Muscle layer of duodenum (tissue), 2 donors: ENCODE results near the gene TMEM205.
A peak's percentile ranks its signal among the peaks of the same experiment; 100 is the strongest.

Source experiments
- H3K27ac ChIP-seq: one replicate; pipeline ENCODE4 v1.7.0; 2013; ENCODE audit warnings: mild to moderate bottlenecking, low read length
- H3K27me3 ChIP-seq: one replicate; pipeline ENCODE4 v1.7.0; 2013; ENCODE audit warnings: low read depth, mild to moderate bottlenecking, control low read depth, low read length
- H3K36me3 ChIP-seq, 2 donors: one replicate each; pipeline ENCODE4 v1.7.0; 2013; ENCODE audit warnings: low read length in 2 of 2, control low read depth in 1 of 2, mild to moderate bottlenecking in 1 of 2; ENCODE audit not compliant: insufficient read depth in 2 of 2, control insufficient read depth in 1 of 2
- H3K4me1 ChIP-seq, 2 donors: one replicate each; pipeline ENCODE4 v1.7.0; 2013; ENCODE audit warnings: low read length in 2 of 2, mild to moderate bottlenecking in 2 of 2, control low read depth in 1 of 2, moderate library complexity in 1 of 2; ENCODE audit not compliant: insufficient read depth in 2 of 2, control insufficient read depth in 1 of 2
- H3K4me3 ChIP-seq, 2 donors: one replicate each; pipeline ENCODE4 v1.7.0; 2013; ENCODE audit warnings: low read length in 2 of 2, low read depth in 1 of 2, mild to moderate bottlenecking in 1 of 2
- H3K9me3 ChIP-seq, 2 donors: one replicate each; pipeline ENCODE4 v1.7.0; 2013; ENCODE audit warnings: low read length in 2 of 2, control low read depth in 1 of 2, mild to moderate bottlenecking in 1 of 2; ENCODE audit not compliant: control insufficient read depth in 1 of 2
- donor health status: healthy.

TMEM205 gene

GRCh38 chr19:11346104-11346940 is at the start of gene TMEM205, which contains the start of gene CCDC159:
TSS of gene TMEM205 (minus strand) at chr19:11346268. CDS start at chr19:11345619, 649 bp downstream.
TSS of gene CCDC159 (plus strand) at chr19:11346519. CDS start at chr19:11346607, 88 bp downstream.
- Histone ChIP-seq H3K36me3 (peaks cover 0 to 10% of the 10 kb centered on the region in 2 donors), H3K4me1 (peaks cover 12 to 20% of the 10 kb centered on the region in 2 donors), H3K4me3 (peak within 1 kb of the TSS; percentile 66 to 82), H3K27me3 (no peaks in the 10 kb centered on the region), H3K27ac (peak within 1 kb of the TSS; percentile 91), H3K9me3 (no peaks in the 10 kb centered on the region)

DNA sequence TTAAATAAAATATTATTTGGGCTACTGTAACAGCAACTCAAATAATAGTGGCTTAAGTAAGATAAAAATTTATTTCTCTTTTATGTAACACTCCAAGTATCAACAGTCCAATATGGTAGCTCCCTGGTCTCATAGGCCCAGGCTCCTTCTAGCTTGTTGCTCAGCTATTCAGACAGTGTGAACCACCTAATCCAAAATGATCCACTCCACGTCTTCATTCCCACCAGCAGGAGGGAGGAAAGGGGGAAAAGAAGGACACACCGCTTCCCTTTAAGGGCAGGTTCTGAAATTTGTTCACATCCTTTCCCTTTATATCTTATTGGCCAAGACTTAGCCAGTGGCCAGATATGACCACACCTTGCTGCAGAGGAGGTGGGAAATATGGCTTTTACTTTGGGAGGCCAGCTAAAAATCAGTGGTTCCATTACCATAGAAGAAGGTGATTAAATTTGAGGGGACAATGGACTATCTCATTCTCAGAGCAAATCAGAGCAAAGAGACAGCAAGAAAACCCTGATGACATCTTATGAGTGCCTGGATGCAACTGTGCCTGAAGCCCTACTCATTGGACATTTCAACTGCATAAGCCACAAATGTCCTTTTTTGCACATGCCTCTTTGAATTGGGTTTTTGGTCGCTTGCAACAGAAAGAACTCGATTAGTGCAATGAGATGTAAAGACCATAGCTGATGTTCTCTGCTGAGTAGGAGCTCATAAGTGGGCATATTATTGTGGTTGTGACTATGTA is 45.0 kb upstream of the TMEM205 start:
- H3K4me1 ChIP-seq = no peaks in the 10 kb centered on the region
- no peaks in the 10 kb centered on the region for H3K27me3 ChIP-seq
- H3K36me3 ChIP-seq = no peaks in the 10 kb centered on the region
- H3K27ac ChIP-seq = no peak overlapping the region
- H3K4me3 ChIP-seq = no peak overlapping the region
- H3K9me3 ChIP-seq = no peaks in the 10 kb centered on the region

- no peaks in the 10 kb centered on the region for H3K27me3 ChIP-seq
- no peaks in the 10 kb centered on the region for H3K4me1 ChIP-seq
- no peaks in the 10 kb centered on the region for H3K9me3 ChIP-seq
- no peak overlapping the region for H3K27ac ChIP-seq
- H3K4me3 ChIP-seq = no peak overlapping the region
- no peaks in the 10 kb centered on the region for H3K36me3 ChIP-seq
Measured at GRCh38 chr19:11390359-11390758, 44.3 kb upstream of the TMEM205 start.

DNA sequence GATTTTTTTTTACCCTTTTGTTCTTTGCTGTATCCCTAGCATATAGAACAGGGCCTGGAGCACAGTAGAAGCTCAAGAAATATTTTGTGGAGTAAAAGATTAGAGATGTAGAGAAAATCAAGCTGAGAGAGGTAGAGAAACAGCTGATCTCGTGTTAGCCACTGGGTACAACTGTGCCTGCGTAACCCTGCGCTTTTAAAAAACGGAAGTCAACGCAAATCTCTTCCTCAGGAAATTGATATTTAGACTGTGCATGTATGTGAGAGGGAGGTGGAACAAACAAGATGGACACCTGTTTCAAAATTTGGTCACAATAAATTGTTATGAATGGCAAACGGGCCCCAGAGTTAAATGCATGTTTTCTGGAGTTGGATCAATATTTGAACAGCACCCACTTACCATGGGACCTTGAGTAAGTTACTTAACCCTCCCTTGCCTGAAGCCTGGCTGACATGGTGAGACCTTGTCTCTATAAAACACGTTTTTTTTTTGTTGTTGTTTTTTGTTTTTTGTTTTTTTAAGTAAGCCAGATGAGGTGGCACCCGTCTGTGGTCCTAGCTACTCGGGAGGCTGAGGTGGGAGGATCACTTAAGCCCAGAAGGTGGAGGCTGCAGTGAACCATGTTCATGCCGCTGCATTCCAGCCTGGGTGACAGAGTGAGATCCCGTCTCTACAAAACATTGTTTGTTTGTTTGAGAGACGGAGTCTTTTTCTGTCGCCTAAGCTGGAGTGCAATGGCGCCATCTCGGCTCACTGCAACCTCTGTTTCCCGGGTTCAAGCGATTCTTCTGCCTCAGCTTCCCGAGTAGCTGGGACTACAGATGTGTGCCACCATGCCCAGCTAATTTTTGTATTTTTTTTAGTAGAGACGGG is 41.3 kb upstream of the TMEM205 start:
- H3K9me3 ChIP-seq = no peaks in the 10 kb centered on the region
- no peak overlapping the region for H3K27ac ChIP-seq
- no peaks in the 10 kb centered on the region for H3K36me3 ChIP-seq
- peaks cover 3% of the 10 kb centered on the region for H3K27me3 ChIP-seq
- H3K4me3 ChIP-seq = no peak overlapping the region
- H3K4me1 ChIP-seq = peaks cover 0 to 18% of the 10 kb centered on the region in 2 donors

GRCh38 chr19:11384778-11385129 is 38.7 kb upstream of the TMEM205 start:
- H3K27ac ChIP-seq = no peak overlapping the region
- H3K4me1 ChIP-seq = peaks cover 0 to 37% of the 10 kb centered on the region in 2 donors
- no peaks in the 10 kb centered on the region for H3K36me3 ChIP-seq
- no peaks in the 10 kb centered on the region for H3K9me3 ChIP-seq
- peaks cover 3% of the 10 kb centered on the region for H3K27me3 ChIP-seq
- no peak overlapping the region for H3K4me3 ChIP-seq

DNA sequence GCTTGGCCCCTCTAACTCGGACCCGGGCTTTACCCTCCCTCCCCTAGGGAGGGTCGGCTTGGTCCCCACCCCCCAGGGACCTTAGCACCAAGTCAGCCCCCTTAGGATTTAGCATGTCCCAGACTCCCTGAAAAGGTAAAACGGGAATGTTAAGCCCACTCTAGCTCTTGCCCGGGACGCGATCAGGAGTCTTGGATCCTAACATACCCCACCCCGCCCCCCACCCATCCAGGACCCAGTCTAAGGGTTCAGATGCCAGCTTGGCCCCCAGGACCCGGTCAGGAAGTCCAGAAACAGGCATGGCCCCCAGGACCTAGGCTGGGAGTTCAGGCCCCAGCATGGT is 37.6 kb upstream of the TMEM205 start:
- Histone ChIP-seq H3K27ac (no peak overlapping the region), H3K36me3 (no peaks in the 10 kb centered on the region), H3K9me3 (no peaks in the 10 kb centered on the region), H3K27me3 (peaks cover 3% of the 10 kb centered on the region), H3K4me1 (peaks cover 0 to 37% of the 10 kb centered on the region in 2 donors), H3K4me3 (peak overlapping the region; percentile 16 to 54)

- Histone ChIP-seq H3K27me3 (peaks cover 3% of the 10 kb centered on the region), H3K4me1 (peaks cover 0 to 43% of the 10 kb centered on the region in 2 donors), H3K36me3 (peaks cover 0 to 4% of the 10 kb centered on the region in 2 donors), H3K27ac (no peak overlapping the region), H3K4me3 (peak overlapping the region in 1 of 2 donors; percentile 54), H3K9me3 (no peaks in the 10 kb centered on the region)
Measured at GRCh38 chr19:11382898-11383705, 37.0 kb upstream of the TMEM205 start.

- Histone ChIP-seq H3K27ac (peak overlapping the region; percentile 70), H3K27me3 (peaks cover 3% of the 10 kb centered on the region), H3K9me3 (no peaks in the 10 kb centered on the region), H3K36me3 (peaks cover 0 to 8% of the 10 kb centered on the region in 2 donors), H3K4me3 (peak overlapping the region; percentile 66 to 79), H3K4me1 (peaks cover 7 to 59% of the 10 kb centered on the region in 2 donors)
Measured at GRCh38 chr19:11380653-11381537, 34.8 kb upstream of the TMEM205 start.

DNA sequence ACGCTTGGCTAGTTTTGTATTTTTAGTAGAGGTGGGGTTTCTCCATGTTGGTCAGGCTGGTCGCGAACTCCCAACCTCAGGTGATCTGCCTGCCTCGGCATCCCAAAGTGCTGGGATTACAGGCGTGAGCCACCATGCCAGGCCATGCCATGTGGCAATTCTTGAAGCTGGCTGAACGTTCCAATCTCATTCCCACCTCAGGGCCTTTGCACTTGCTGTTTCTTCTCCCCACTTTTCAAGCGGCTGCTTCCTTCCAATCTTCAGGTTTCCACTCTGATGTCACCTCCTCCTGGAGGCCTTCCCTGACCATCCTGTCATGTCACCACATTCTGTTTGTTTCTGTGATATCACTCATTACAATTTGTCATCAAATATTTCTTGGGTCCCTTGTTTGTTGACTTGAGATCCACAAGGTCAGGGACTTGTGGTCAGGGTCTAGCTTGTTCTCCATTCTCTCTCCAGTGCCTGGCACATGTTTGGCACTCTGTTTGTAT is 33.8 kb upstream of the TMEM205 start:
- peaks cover 3% of the 10 kb centered on the region for H3K27me3 ChIP-seq
- H3K9me3 ChIP-seq = no peaks in the 10 kb centered on the region
- peaks cover 12 to 65% of the 10 kb centered on the region in 2 donors for H3K4me1 ChIP-seq
- H3K36me3 ChIP-seq = peaks cover 0 to 8% of the 10 kb centered on the region in 2 donors
- H3K4me3 ChIP-seq = peak overlapping the region; percentile 66 to 79
- H3K27ac ChIP-seq = no peak overlapping the region
